Endothelial cell (in vitro differentiated cells): ENCODE results near the gene RIPPLY1. TPM values are rescaled to one million over a fixed set of nuclear protein-coding genes. Genes with fewer than 3 reads are reported as not detected.

Experiments
- DNase-seq: peaks from one replicate; pipeline ENCODE4 v3.0.0; 2021; ENCODE audit warnings: low spot score
- H3K27ac Mint-ChIP-seq: one replicate; pipeline ENCODE4 v1.8.0; 2021; ENCODE audit warnings: mixed read lengths, inconsistent platforms; ENCODE audit not compliant: unreplicated experiment
- H3K27me3 Mint-ChIP-seq: one replicate; pipeline ENCODE4 v1.8.0; 2021; ENCODE audit warnings: mild to moderate bottlenecking, moderate library complexity, mixed read lengths, inconsistent platforms; ENCODE audit not compliant: unreplicated experiment
- H3K36me3 Mint-ChIP-seq: one replicate; pipeline ENCODE4 v1.8.0; 2021; ENCODE audit warnings: mild to moderate bottlenecking, low read depth, mixed read lengths, inconsistent platforms; ENCODE audit not compliant: unreplicated experiment
- H3K4me1 Mint-ChIP-seq: one replicate; pipeline ENCODE4 v1.8.0; 2021; ENCODE audit warnings: mild to moderate bottlenecking, mixed read lengths, inconsistent platforms; ENCODE audit not compliant: unreplicated experiment
- H3K4me3 Mint-ChIP-seq: one replicate; pipeline ENCODE4 v1.8.0; 2021; ENCODE audit warnings: mild to moderate bottlenecking, mixed read lengths, inconsistent platforms; ENCODE audit not compliant: unreplicated experiment
- H3K9me3 Mint-ChIP-seq: one replicate; pipeline ENCODE4 v1.8.0; 2021; ENCODE audit warnings: mixed read lengths, inconsistent platforms; ENCODE audit not compliant: unreplicated experiment
- CTCF ChIP-seq: fragments of 200-600 bp; sonication (generic); IDR thresholded peaks from one replicate; pipeline ENCODE4 v1.5.0; 2021; ENCODE audit warnings: antibody characterized with exemption; ENCODE audit not compliant: unreplicated experiment
- total RNA-seq: library from RNA; stranded (reverse); fragmentation: NEBNext Ultra II Directional; extraction: Animal tissue kit (Norgen Biotek cat#: 25700); gene quantifications from one replicate; pipeline ENCODE4 v1.2.1, GENCODE V29; 2021; ENCODE audit not compliant: unreplicated experiment

Gene RIPPLY1
- total RNA-seq, 1 donor from 2014 or later: not detected

GRCh38 chrX:106903856-106904528 is 851 bp upstream of the RIPPLY1 start:
- DNase-seq: no peak
- TF ChIP-seq CTCF: no peak
- H3K9me3 Mint-ChIP-seq: no peaks in the 10 kb centered on the region
- H3K4me3 Mint-ChIP-seq: no peak overlapping the region
- no peaks in the 10 kb centered on the region for H3K36me3 Mint-ChIP-seq
- H3K27me3 Mint-ChIP-seq: peaks cover 4% of the 10 kb centered on the region
- peaks cover 7% of the 10 kb centered on the region for H3K4me1 Mint-ChIP-seq
- no peak overlapping the region for H3K27ac Mint-ChIP-seq

GRCh38 chrX:106902684-106903083 is 457 bp downstream of the RIPPLY1 start:
- DNase-seq: no peak
- Mint-ChIP-seq H3K36me3 (no peaks in the 10 kb centered on the region), H3K4me3 (no peak overlapping the region), H3K27ac (no peak overlapping the region), H3K4me1 (peaks cover 7% of the 10 kb centered on the region), H3K27me3 (peaks cover 2% of the 10 kb centered on the region), H3K9me3 (no peaks in the 10 kb centered on the region)
- no peak for TF ChIP-seq CTCF

DNA sequence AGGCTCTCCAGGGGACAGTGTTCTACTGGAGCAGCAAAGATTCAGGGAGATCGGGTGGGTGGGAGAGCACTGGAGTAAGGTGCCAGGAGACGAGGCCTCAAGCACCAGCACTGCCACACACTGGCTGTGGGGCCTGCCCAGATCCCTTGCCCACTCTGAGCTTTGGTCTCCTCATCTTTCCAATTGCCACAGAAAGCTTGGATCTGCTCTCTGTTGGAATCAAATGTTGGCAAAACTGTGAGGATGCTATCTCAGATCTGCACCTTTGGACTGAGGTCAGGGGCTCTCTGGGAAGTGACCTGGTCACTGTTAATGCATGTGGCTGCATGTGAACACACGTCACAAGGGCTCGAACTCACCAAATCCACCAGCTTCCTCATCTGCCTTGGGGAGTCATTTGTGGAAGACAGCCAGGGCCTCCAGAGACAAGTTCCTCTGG is 1.3 kb downstream of the RIPPLY1 start:
- Mint-ChIP-seq H3K9me3 (no peaks in the 10 kb centered on the region), H3K27me3 (peaks cover 2% of the 10 kb centered on the region), H3K4me1 (peaks cover 4% of the 10 kb centered on the region), H3K4me3 (no peak overlapping the region), H3K27ac (no peak overlapping the region), H3K36me3 (no peaks in the 10 kb centered on the region)
- TF ChIP-seq CTCF: no peak
- DNase-seq: no peak

GRCh38 chrX:106901341-106901740 is 1.8 kb downstream of the RIPPLY1 start:
- no peak overlapping the region for H3K27ac Mint-ChIP-seq
- peaks cover 2% of the 10 kb centered on the region for H3K27me3 Mint-ChIP-seq
- no peak overlapping the region for H3K4me3 Mint-ChIP-seq
- H3K4me1 Mint-ChIP-seq: no peaks in the 10 kb centered on the region
- H3K9me3 Mint-ChIP-seq: no peaks in the 10 kb centered on the region
- no peaks in the 10 kb centered on the region for H3K36me3 Mint-ChIP-seq
- no peak for TF ChIP-seq CTCF
- no peak for DNase-seq

- H3K9me3 Mint-ChIP-seq: no peaks in the 10 kb centered on the region
- no peaks in the 10 kb centered on the region for H3K36me3 Mint-ChIP-seq
- H3K27ac Mint-ChIP-seq: no peak overlapping the region
- H3K4me3 Mint-ChIP-seq: no peak overlapping the region
- peaks cover 4% of the 10 kb centered on the region for H3K27me3 Mint-ChIP-seq
- peaks cover 4% of the 10 kb centered on the region for H3K4me1 Mint-ChIP-seq
- no peak for DNase-seq
- TF ChIP-seq CTCF: no peak
These were observed 3.3 kb downstream of the RIPPLY1 start for GRCh38 chrX:106899841-106900240.
